Measurements from ENCODE around the gene RPIA.

DNA sequence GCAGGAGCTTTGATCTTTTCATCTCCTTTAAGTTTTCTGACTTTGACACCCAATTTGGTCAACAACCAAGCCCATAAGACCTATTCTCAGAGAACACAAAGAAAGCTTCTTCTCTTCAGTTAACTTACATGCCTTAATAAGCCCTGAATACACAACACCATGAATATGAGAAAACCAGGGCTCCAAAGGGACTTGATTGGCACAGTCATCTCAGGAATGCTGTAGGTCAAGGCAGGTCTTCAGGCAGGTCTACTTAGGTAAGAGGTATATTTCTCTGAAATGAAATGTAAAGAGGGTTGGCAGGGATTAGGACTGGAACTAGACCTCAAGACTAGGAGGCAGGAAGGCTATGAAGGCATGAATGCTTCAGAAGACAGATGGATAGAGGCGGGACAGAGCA, 39.8 kb upstream of the RPIA start:
- TF ChIP-seq POLR2AphosphoS5 (IDR thresholded peaks at IDR 0.05; ENCODE audit: low read depth, low read length), result no peak
- TF ChIP-seq TAF1 (IDR thresholded peaks at IDR 0.05; ENCODE audit: low read depth, low read length), result no peak
- TF ChIP-seq POLR2A (IDR thresholded peaks at IDR 0.05; ENCODE audit: low read depth, low read length), result no peak
- no peak for TF ChIP-seq POU2F2 (IDR thresholded peaks at IDR 0.05; ENCODE audit: low read depth, low read length)

Measured in GM12891 (cell line).